ENCODE measurements around the gene STRADA.

Gene STRADA

DNA sequence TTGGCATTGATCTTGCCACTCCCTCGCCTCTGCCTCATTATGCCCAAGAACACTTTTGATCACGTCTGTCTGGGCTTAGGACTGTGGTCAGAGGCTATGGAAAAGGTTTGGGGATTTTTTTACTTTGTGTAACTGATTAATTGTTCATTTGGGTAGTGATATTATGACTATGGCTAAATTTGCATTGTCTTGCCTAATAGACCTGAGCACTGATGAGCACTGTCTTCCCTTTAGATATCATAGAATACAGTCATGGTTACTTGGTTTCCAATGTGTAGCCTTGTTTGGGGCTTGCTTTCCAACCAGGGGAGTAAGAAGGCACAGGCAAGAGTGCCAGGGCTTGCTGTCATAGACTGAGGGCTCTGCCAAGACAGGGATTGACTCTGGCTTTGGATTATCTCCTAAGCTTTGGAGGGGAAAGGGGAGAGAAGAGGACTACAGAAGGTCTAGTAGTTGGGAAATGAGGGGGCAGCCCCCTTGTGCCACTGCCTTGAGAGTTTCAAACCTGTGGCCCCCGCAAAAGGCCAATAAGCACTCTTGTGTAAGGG is 55.4 kb downstream of the STRADA start:
- H3K4me3 ChIP-seq (ENCODE audit: low read depth, low read length), result no peak overlapping the region

DNA sequence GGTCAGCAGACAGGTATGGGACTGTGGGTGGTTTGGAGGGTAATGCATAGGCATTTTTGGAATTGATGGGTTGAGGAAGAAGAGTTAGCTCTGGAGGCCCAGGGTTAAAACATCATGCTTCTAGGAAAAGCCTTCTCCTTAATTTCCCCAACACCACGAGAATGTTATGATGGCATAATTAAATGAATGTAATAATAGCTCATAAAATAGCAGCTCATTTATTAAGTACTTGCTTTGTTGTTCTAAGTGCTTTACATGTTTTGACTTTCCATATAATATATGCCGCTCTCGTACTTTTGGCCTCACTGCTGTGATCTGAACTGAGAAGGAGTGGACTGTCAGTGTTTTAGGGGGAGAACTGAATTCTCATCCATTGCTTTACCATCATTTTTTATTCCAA is 56.0 kb downstream of the STRADA start:
- no peak overlapping the region for H3K4me3 ChIP-seq (ENCODE audit: low read depth, low read length)

DNA sequence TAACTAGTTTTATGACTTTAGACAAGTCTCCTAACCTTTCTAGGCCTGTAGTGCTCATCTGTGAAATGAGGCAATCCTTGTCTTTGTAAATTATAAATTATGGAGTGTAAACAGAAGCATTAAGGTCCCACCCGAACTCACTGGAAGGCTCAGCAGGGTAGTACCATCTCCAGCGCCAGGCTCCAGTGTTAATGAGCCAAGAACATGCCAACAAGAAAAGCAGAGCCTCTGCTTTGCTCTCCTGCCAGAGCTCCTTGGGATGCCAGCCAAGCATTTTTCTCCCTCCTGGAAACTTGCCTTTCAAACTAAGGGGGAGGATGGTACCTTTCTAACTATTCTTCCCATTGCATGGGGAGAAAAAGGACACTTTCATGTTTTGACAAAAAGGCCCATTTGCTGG is 56.6 kb downstream of the STRADA start:
- no peak overlapping the region for H3K4me3 ChIP-seq (ENCODE audit: low read depth, low read length)

DNA sequence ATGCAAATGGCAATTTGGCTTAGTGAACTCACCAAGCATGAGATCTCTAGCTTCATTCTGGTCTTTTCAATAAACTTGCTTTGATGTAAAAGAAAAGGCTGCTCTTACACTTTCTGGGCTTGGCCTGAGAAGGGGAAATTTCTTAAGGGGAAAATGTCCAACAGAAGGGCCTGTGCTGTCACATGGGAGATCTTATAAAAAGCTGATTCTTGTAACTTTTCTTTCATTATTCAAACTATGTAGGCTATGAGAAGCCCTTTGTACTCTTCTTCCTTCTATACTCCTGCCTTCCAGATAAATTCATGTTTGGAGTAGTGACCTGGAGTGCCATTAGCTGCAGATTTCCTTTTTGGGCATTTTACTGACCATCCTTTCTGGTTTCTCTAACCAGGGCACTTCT is 58.6 kb downstream of the STRADA start:
- no peak overlapping the region for H3K4me3 ChIP-seq (ENCODE audit: low read depth, low read length)

DNA sequence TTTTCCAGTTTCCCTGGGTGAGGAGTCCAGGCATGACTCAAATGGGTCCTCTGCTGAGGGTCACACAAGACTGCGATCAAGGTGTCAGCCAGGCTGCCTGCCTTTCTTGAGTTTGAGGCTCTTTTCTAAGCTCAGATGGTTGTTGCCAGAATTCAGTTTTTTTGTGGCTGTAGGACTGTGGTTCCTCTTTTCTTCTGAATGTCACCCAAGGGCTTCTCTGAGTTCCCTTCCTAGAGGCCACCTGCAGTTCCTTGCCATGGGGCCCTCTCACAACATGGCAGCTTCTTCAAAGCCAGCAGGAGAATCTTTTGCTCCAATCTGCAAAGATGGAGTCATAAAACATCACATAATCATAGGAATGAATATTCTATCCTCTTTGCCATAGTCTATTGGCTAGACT is 59.2 kb downstream of the STRADA start:
- no peak overlapping the region for H3K4me3 ChIP-seq (ENCODE audit: low read depth, low read length)

DNA sequence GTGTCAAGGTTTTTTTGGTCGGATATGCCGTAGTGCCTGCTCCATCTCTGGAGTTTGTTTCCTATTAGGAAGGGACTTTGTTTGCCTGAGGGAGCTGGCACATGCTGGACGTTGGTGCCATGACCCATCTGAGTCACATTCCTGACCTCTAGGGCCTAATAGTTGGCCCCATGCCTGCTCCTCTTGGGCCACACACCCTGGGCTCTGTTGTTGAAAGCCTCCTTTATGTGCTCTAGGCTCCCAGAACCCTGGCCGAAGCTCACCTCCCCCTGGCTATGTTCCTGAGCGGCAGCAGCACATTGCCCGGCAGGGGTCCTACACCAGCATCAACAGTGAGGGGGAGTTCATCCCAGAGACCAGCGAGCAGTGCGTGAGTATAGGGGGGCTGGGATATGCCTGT is 60.1 kb downstream of the STRADA start:
- no peak overlapping the region for H3K4me3 ChIP-seq (ENCODE audit: low read depth, low read length)

DNA sequence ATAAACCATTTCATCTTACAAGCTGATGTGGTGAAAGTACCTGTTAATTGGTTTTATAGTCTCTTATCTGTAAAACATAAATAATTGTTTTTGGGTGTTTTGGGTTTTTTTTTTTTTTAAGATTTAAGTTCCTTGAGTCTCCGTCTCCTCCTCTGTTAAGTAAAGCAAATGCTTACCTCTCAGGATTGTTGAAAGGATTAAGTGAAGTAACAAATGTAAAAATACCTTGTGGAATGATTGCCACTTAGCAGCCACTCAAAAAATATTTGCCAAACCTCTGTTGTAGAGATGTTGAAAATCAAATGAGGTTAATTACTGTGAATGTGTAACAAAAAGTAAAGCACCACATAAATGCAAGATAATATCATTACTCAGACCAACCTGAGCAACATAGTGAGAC is 60.9 kb downstream of the STRADA start:
- no peak overlapping the region for H3K4me3 ChIP-seq (ENCODE audit: low read depth, low read length)

DNA sequence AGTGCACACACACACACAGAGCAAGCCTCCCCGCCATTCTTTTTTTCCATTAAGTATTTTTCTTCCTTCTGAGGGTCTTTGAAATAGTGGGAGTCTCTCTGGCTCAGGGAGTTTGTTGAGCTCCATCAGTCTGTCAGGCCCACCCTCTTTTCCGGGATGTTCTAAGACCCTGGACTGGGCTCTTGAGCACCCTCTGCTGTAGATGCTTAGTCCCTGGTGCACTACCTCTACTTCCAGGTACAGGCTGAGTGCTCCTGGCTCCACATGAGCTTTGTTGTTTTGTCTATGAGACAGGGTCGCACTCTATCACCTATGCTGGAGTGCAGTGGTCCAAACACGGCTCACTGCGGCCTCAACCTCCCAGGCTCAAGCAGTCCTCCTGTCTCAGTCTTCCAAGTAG is 62.4 kb downstream of the STRADA start:
- H3K4me3 ChIP-seq (ENCODE audit: low read depth, low read length), result no peak overlapping the region

DNA sequence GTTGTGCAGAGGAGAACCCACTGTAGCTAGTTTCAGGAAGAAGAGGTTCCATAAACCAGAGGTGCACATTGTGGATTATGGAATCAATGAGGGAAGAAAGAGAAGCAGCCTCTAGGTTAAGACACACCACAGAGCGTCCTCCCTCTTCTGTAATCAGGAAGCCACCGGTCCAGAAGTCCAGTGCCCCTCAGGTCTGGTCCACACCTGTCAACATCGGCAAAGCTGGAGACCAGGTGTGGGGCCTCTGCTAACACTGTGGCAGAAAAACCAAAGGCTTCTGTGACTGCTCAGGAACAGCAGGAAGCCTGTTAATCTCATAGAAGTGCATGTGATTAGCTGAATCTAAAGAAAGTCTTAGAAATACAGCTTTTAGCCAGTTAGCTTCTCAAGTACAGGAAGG is 65.0 kb downstream of the STRADA start:
- no peak overlapping the region for H3K4me3 ChIP-seq (ENCODE audit: low read depth, low read length)

DNA sequence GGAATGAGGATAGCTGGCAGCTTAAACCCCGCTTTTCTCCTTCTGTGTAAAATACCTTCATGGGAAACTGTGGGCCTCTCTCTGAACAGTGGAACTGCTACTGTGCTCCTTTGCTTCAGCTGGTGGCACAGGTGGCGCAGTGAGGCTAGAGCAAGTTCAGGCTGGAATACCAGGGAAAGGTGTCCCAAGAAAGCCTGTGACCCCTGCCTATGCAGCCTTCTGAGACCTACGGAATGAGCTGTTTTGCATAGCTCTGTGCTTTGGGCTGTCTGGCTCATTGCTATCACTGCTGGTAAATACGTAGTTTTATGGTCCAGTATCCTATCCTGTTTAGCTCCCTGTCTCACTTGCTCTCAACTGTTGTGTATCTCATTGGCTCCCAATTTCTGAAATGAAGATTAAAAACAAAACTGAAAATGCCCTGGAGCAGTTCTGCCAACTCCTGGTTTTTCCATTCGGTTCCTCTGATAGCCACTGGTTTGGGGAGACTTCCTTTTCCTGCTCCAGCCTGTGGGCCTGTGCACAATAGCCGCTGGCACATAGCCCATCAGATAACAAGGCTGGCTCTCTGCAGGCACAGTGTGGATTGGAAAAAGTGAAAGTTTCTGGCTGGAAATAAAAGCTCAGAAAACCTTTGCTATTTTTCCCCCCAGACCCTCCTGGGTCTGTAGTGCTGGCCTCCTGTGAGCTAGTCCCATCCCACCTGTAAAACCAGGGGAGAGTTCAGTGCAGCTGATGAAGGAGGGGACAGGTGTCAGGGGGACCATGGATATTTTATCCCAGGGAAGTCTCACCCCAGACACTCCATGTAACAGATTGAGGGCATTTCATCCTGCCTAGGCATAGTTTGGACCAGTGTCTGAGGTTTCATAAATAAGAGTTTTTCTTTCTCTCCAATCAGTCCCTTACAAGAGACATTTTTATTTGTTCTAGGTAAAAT is 65.7 kb downstream of the STRADA start:
- no peak overlapping the region for H3K4me3 ChIP-seq (ENCODE audit: low read depth, low read length)

DNA sequence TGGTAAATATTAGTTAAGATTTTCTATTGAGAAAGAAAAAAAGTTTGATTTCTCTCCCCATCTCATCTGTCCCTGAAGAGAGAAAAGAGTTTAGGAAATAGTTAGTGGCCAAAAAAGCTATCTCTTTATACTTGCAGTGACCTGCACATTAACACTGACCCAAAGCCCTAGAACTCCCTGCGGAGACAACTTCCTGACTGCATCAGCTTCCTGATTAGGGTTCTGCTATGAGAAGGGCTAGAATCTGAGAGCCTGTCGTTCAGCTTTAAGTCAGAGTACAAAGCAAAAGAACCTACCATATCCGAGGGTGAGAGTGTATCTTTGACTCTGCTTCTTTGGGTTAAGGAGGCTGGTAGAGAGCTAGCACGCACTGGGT is 66.4 kb downstream of the STRADA start:
- no peak overlapping the region for H3K4me3 ChIP-seq (ENCODE audit: low read depth, low read length)

DNA sequence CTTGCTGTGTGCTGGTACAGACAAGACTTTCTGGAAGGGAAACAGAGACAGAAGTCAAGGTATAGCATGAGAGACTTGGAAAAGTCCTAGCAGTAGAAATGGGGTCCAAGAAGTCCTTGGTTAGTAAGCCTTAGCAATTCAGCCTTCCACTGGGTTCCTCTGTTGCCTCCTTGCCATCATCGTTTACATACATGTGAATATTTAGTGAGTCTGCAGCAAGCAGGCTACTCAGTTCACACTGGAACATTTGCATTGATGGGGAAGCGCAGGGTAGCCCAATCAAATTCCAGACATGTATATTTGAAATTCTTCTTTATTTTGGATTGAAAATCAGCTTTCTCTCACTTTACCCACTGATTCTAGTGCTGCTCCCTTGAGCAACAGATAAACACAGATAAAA is 68.7 kb downstream of the STRADA start:
- no peak overlapping the region for H3K4me3 ChIP-seq (ENCODE audit: low read depth, low read length)

DNA sequence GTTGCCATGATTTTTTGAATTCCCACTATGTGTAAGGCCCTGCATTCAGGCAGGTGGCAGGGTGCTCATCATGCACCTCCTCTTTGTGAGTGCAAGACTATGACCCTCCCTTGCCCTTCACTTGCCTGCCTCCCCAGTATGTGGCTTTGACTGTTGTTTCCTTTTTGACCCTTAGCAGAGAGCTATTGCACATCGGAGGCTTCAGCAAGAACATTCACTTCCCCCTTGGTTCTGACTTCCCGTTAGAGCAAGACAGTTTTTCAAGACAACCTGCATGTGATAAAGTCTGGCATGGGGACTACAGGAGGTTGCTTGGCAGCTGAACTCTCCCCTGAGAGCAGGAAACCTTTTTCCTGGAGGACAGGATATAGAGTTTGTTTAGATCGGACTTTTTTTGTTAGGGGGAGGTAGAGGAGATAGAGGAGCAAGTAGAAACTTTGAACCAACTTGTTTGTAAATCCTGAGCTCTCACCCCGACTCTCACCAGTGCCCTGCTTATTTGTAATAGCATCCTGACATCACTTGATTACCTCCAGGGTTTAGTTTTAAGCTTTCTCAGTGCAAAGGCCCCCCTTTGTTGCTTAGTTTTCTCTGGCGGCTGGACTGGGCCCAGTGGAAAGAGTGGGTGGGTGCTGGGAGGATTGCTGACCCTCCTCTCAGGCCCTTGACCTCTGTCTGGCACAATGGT is 75.9 kb downstream of the STRADA start:
- no peak overlapping the region for H3K4me3 ChIP-seq (ENCODE audit: low read depth, low read length)

DNA sequence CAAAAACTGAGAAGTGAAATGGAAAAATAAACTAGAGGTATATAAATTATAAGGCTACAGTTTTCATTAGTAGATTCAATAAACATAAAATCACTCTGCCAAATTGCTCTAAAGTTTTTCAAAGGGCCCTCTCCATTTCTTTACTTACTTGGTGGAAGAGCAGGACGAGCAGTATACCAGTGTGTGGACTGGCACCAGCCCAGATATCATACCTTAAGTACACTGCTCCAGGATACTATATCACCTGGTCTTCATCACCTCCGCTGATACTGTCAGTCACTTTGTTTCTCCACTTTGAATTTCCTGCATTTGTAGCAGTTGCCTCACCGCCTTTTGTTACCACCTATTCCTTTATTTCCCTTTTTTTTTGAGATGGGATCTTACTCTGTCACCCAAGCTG is 81.7 kb downstream of the STRADA start:
- no peak overlapping the region for H3K4me3 ChIP-seq (ENCODE audit: low read depth, low read length)

DNA sequence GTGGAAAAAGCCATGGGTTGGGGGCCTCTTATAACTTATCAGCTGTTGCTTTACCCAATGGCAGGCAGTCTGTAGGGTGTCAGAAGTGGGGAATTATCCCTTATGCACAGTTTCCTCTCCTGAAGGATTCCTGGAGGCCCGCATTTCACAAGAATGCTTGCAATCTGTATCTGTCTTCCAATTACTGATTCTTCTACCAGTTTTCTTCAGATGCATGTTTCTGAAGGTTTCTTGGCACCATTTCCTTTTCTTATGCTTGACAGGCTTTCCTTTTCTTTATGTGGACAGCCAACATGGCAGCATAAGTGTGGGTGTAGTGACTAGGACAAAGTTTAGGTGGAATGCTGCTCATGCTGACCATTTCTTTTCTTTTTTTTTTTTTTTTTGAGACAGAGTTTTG is 83.2 kb downstream of the STRADA start:
- no peak overlapping the region for H3K4me3 ChIP-seq (ENCODE audit: low read depth, low read length)

DNA sequence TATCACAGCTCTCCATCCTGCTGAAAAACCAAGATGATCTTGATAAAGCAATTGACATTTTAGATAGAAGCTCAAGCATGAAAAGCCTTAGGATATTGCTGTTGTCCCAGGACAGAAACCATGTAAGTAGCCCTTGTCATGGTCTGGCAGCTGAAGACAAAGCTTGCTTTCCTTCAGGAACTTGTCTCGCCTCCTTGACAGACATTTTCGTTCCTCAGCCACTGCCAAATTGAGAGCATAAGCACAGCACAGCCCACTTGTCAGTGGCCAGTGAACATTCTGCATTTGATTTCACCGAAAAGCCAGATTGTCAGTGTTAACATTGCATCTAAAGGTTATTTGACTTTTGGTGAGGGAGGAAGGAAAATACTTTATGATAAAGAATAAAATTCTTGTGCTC is 83.8 kb downstream of the STRADA start:
- no peak overlapping the region for H3K4me3 ChIP-seq (ENCODE audit: low read depth, low read length)

DNA sequence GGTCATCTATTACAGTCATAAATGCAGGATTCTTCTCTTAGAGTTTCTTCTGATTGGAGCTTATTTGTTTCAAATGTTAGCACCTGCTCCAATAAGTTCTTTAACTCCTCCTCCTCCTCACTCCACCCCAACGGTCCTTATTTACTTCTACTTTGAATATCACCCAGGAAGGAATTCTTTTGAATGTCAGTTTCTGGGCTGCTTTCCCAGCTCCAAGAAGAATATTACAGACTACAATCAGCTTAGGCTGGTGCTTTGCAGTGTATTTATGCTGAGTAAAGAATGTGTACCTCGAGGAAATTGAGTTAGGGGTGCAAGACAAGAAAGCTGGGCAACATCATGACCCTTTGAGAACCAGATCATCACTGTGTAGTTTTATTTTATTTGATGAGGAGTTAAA is 88.5 kb downstream of the STRADA start:
- H3K4me3 ChIP-seq (ENCODE audit: low read depth, low read length), result no peak overlapping the region

Data from iPS-11a (cell line).